Measurements from ENCODE around the gene MASP2.

- TF ChIP-seq POLR2A (IDR thresholded peaks at IDR 0.05) (no peak), CTCF (IDR thresholded peaks at IDR 0.05) (no peak), EP300 (IDR thresholded peaks at IDR 0.05) (no peak)
Measured at GRCh38 chr1:11070876-11071275, 23.8 kb upstream of the MASP2 start.
